HepG2 (cell line): Measurements from ENCODE around the gene SAE1. TPM values are rescaled to one million over a fixed set of nuclear protein-coding genes. Genes with fewer than 3 reads are reported as not detected.

Source experiments
- ATAC-seq: fragments of 200-7000 bp; cut with Tn5 transposase; 3 replicates; pipeline ENCODE4 v1.9.1; 2020; ENCODE audit warnings: mild to moderate bottlenecking, moderate library complexity
- BruUV-seq: library from RNA; stranded (reverse); fragments of 400-500 nt; replicated peaks from 2 replicates; lab custom pipeline; 2021; lab: Mats Ljungman, UMichigan
- CTCF ChIA-PET: fragments of 300-600 bp; formaldehyde crosslinking; extraction: SDS; loops from one replicate; lab custom pipeline; 2021; ENCODE audit warnings: low total read pairs, inconsistent platforms, low intra/inter-chr PET ratio; lab: Yijun Ruan, JAX
- POLR2A ChIA-PET: fragments of 350-600 bp; sonication (Branson Sonifier 250); formaldehyde crosslinking; loops from one replicate; lab custom pipeline; 2020; ENCODE audit warnings: antibody characterized with exemption, inconsistent platforms; lab: Yijun Ruan, JAX
- DNase-seq: peaks from one replicate; pipeline ENCODE4 v3.0.0-alpha.2; 2015; ENCODE audit warnings: low spot score
- FAIRE-seq: peaks from 3 replicates; lab custom pipeline; 2011; peaks lifted over from hg19 to GRCh38; lab: Jason Lieb, UNC
- H2AFZ ChIP-seq: one replicate; pipeline ENCODE4 v1.6.1; 2011; ENCODE audit warnings: low read length, inconsistent platforms
- H3K27ac ChIP-seq: fragments of 300-600 bp; 3 replicates; pipeline ENCODE4 v1.8.0; 2011; ENCODE audit warnings: mixed run types, mild to moderate bottlenecking, mixed read lengths, low read length, inconsistent platforms; ENCODE audit not compliant: insufficient read depth; ENCODE audit errors: extremely low read length
- H3K27me3 ChIP-seq, 2 experiments: fragments of 200-600 bp in 1 of 2; 2 replicates in 1 of 2; 3 replicates in 1 of 2; pipeline versions ENCODE4 v1.6.0 to v1.8.0; 2011; ENCODE audit warnings: low read length in 2 of 2, mild to moderate bottlenecking in 2 of 2, moderate library complexity in 2 of 2, inconsistent platforms in 1 of 2; ENCODE audit not compliant: insufficient read depth in 2 of 2, control insufficient read depth in 1 of 2
- H3K36me3 ChIP-seq, 2 experiments: fragments of 200-600 bp in 1 of 2; replicated peaks in 1 of 2; 2 replicates in 1 of 2; 3 replicates in 1 of 2; pipeline versions ENCODE4 v1.5.1 to v1.8.0; 2011; ENCODE audit warnings: low read length in 2 of 2, inconsistent platforms in 1 of 2; ENCODE audit not compliant: insufficient read depth in 2 of 2, control insufficient read depth in 1 of 2
- H3K4me1 ChIP-seq: 2 replicates; pipeline ENCODE4 v1.5.1; 2012; ENCODE audit warnings: low read length, inconsistent platforms; ENCODE audit not compliant: insufficient read depth
- H3K4me2 ChIP-seq: 2 replicates; pipeline ENCODE4 v1.6.0; 2011; ENCODE audit warnings: low read depth, low read length, inconsistent platforms
- H3K4me3 ChIP-seq, 3 experiments: fragments of 200-600 bp in 1 of 3; sonication (generic), shearing (Covaris generic) in 1 of 3; replicated peaks in 1 of 3; 2 replicates each; pipeline ENCODE4 v1.5.1; 2011 to 2016; ENCODE audit warnings: low read length in 3 of 3, inconsistent platforms in 2 of 3, low read depth in 2 of 3, mild to moderate bottlenecking in 2 of 3, control low read depth in 1 of 3, mixed read lengths in 1 of 3; ENCODE audit not compliant: insufficient read depth in 1 of 3
- H3K79me2 ChIP-seq: one replicate; pipeline ENCODE4 v1.6.1; 2011; ENCODE audit warnings: low read length, inconsistent platforms; ENCODE audit not compliant: insufficient read depth
- H3K9ac ChIP-seq: 2 replicates; pipeline ENCODE4 v1.6.0; 2011; ENCODE audit warnings: mild to moderate bottlenecking, low read depth, low read length, inconsistent platforms; ENCODE audit not compliant: insufficient read depth
- H3K9me3 ChIP-seq: 2 replicates; pipeline ENCODE4 v1.5.1; 2012; ENCODE audit warnings: mild to moderate bottlenecking, low read length
- H4K20me1 ChIP-seq: 2 replicates; pipeline ENCODE4 v1.6.0; 2011; ENCODE audit warnings: inconsistent platforms, mild to moderate bottlenecking, low read length, moderate library complexity; ENCODE audit not compliant: insufficient read depth
- ADNP ChIP-seq: sonication (generic); formaldehyde crosslinking; IDR thresholded peaks from 2 replicates; pipeline ENCODE4 v1.4.0; 2020; ENCODE audit warnings: missing genetic modification reagents
- GATAD2A ChIP-seq: IDR thresholded peaks from 2 replicates; pipeline ENCODE4 v1.6.1; 2016
- HMGXB4 ChIP-seq, 2 experiments: sonication (generic) in 1 of 2; formaldehyde crosslinking in 1 of 2; IDR thresholded peaks; 2 replicates each; pipeline versions ENCODE4 v1.4.0 to v1.6.1; 2018 to 2020; ENCODE audit warnings: missing genetic modification reagents in 2 of 2, borderline replicate concordance in 1 of 2, low read depth in 1 of 2, mild to moderate bottlenecking in 1 of 2, missing biosample characterization in 1 of 2
- JUN ChIP-seq: sonication (generic); formaldehyde crosslinking; IDR thresholded peaks from 2 replicates; pipeline ENCODE4 v1.4.0; 2020; ENCODE audit warnings: mild to moderate bottlenecking, missing genetic modification reagents
- NBN ChIP-seq: fragments of 450-650 bp; conservative IDR thresholded peaks from 2 replicates; pipeline ENCODE4 v1.6.1; 2017
- PHF8 ChIP-seq: sonication (generic); formaldehyde crosslinking; IDR thresholded peaks from 2 replicates; pipeline ENCODE4 v1.5.0; 2020; ENCODE audit warnings: missing genetic modification reagents
- U2AF2 ChIP-seq: fragments of 200-400 bp; formaldehyde crosslinking; IDR thresholded peaks from 2 replicates; pipeline ENCODE4 v1.6.1; 2017; ENCODE audit warnings: low read depth, mild to moderate bottlenecking, low read length
- ZNF780A ChIP-seq: sonication (generic); formaldehyde crosslinking; IDR thresholded peaks from 2 replicates; pipeline ENCODE4 v1.8.0; 2022; ENCODE audit warnings: mild to moderate bottlenecking, missing genetic modification reagents, moderate library complexity
- ZSCAN25 ChIP-seq: sonication (generic); formaldehyde crosslinking; IDR thresholded peaks from 2 replicates; pipeline ENCODE4 v1.8.0; 2022; ENCODE audit warnings: mild to moderate bottlenecking, missing genetic modification reagents
- WGBS: methylation state at CpG from one replicate; pipeline ENCODE4 v1.1.6; 2017; ENCODE audit warnings: low lambda C conversion rate; 5-methylcytosine and 5-hydroxymethylcytosine counted together
- in situ Hi-C: cut with HindIII; loops from 2 replicates; pipeline ENCODE4 v1.10.0; 2017; ENCODE audit warnings: low pct_unique_long_range_greater_than_20kb; ENCODE audit not compliant: extremely low pct_ligation_motif_present
- intact Hi-C: fragments of 100-400 bp; cut with micrococcal nuclease; formaldehyde crosslinking; loops from one replicate; pipeline ENCODE4 v1.10.0; 2022; ENCODE audit not compliant: unreplicated experiment
- polyA plus RNA-seq, 8 experiments: library from polyadenylated mRNA; depleted of rRNA in 3 of 8; stranded (reverse) in 7 of 8; unstranded in 1 of 8; fragments of >200 nt; fragmentation: Illumina TruSeq in 4 of 8; extraction: Trizol in 4 of 8; gene quantifications; 2 replicates each; pipeline versions ENCODE4 v1.2.1 to v1.2.3, GENCODE V29; 2011 to 2016; ENCODE audit warnings: low read depth in 4 of 8, missing spikeins in 1 of 8, mixed read lengths in 1 of 8; ENCODE audit not compliant: insufficient read depth in 1 of 8
- total RNA-seq, 5 experiments: library from RNA; depleted of rRNA; stranded (reverse); fragments of >200 nt; fragmentation: Illumina TruSeq; extraction: Trizol; gene quantifications; 2 replicates each; pipeline ENCODE4 v1.2.3, GENCODE V29; 2016; ENCODE audit warnings: low read depth in 1 of 5
- TF ChIP-seq, protein P1 (sequence below): sonication (generic); formaldehyde crosslinking; IDR thresholded peaks from 2 replicates; pipeline ENCODE4 v1.4.0; 2020; ENCODE audit warnings: missing genetic modification reagents
- TF ChIP-seq, protein P2 (sequence below): IDR thresholded peaks from 2 replicates; pipeline ENCODE4 v1.6.1; 2016; ENCODE audit warnings: missing compliant biosample characterization, missing genetic modification reagents, borderline replicate concordance
- TF ChIP-seq, protein P3 (sequence below), 2 experiments: sonication (generic) in 1 of 2; formaldehyde crosslinking in 1 of 2; IDR thresholded peaks; 2 replicates each; pipeline versions ENCODE4 v1.4.0 to v1.6.1; 2016 to 2020; ENCODE audit warnings: borderline replicate concordance in 1 of 2, low read depth in 1 of 2, mild to moderate bottlenecking in 1 of 2, missing genetic modification reagents in 1 of 2

SAE1 gene
- total and polyA plus RNA-seq, 2 of the 13 experiments (the other 11 are each of a cell fraction or from before 2014, with no cell fraction given): 87.6 to 197 TPM

- CTCF ChIA-PET: no interaction called here
- TF ChIP-seq, protein P1, sequence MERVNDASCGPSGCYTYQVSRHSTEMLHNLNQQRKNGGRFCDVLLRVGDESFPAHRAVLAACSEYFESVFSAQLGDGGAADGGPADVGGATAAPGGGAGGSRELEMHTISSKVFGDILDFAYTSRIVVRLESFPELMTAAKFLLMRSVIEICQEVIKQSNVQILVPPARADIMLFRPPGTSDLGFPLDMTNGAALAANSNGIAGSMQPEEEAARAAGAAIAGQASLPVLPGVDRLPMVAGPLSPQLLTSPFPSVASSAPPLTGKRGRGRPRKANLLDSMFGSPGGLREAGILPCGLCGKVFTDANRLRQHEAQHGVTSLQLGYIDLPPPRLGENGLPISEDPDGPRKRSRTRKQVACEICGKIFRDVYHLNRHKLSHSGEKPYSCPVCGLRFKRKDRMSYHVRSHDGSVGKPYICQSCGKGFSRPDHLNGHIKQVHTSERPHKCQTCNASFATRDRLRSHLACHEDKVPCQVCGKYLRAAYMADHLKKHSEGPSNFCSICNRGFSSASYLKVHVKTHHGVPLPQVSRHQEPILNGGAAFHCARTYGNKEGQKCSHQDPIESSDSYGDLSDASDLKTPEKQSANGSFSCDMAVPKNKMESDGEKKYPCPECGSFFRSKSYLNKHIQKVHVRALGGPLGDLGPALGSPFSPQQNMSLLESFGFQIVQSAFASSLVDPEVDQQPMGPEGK (CRISPR knock-in tag): peak; percentile 91
- TF ChIP-seq NBN: no peak
- TF ChIP-seq, protein P2, sequence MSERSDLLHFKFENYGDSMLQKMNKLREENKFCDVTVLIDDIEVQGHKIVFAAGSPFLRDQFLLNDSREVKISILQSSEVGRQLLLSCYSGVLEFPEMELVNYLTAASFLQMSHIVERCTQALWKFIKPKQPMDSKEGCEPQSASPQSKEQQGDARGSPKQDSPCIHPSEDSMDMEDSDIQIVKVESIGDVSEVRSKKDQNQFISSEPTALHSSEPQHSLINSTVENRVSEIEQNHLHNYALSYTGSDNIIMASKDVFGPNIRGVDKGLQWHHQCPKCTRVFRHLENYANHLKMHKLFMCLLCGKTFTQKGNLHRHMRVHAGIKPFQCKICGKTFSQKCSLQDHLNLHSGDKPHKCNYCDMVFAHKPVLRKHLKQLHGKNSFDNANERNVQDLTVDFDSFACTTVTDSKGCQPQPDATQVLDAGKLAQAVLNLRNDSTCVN (CRISPR knock-in tag): peak; percentile 28; the same call in 1 of the 2 replicates
- 0 out of 2 replicates have a peak, but pooled peaks have one; percentile 18 for TF ChIP-seq PHF8
- peak; percentile 51; the same call in 1 of the 2 replicates for TF ChIP-seq ADNP
- 0 out of 4 replicates have a peak, but pooled peaks of 1 of the 2 experiments have one; percentile 32 for TF ChIP-seq HMGXB4 (CRISPR knock-in tag; IDR thresholded peaks at IDR 0.05; ENCODE audit: borderline replicate concordance in 1 of 2, low read depth in 1 of 2)
- peak; percentile 36; the same call in 1 of the 2 replicates for TF ChIP-seq GATAD2A (CRISPR knock-in tag)
- TF ChIP-seq ZSCAN25 (CRISPR knock-in tag): peak; percentile 45; the same call in 1 of the 2 replicates
- TF ChIP-seq, protein P3, sequence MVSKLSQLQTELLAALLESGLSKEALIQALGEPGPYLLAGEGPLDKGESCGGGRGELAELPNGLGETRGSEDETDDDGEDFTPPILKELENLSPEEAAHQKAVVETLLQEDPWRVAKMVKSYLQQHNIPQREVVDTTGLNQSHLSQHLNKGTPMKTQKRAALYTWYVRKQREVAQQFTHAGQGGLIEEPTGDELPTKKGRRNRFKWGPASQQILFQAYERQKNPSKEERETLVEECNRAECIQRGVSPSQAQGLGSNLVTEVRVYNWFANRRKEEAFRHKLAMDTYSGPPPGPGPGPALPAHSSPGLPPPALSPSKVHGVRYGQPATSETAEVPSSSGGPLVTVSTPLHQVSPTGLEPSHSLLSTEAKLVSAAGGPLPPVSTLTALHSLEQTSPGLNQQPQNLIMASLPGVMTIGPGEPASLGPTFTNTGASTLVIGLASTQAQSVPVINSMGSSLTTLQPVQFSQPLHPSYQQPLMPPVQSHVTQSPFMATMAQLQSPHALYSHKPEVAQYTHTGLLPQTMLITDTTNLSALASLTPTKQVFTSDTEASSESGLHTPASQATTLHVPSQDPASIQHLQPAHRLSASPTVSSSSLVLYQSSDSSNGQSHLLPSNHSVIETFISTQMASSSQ (IDR thresholded peaks at IDR 0.05; ENCODE audit: low read depth): no peak
- TF ChIP-seq, protein P3 (CRISPR knock-in tag; IDR thresholded peaks at IDR 0.05; ENCODE audit: borderline replicate concordance): 0 out of 2 replicates have a peak, but pooled peaks have one; percentile 35
- TF ChIP-seq ZNF780A (CRISPR knock-in tag): peak; percentile 54; the same call in 1 of the 2 replicates
- no peak for TF ChIP-seq U2AF2
- peak; percentile 91 for TF ChIP-seq JUN (CRISPR knock-in tag)
Measured at GRCh38 chr19:47240996-47241918, 110.6 kb downstream of the SAE1 start.

More at GRCh38 chr19:47240996-47241918, 110.6 kb downstream of the SAE1 start:
- POLR2A ChIA-PET: interaction anchor here (0.6 to 1.9 kb wide), 4 partner anchors 9 to 30 kb away, joined by 3 to 21 read pairs (median 5); partner anchors contain the start of gene CCDC9
- 53% methylated on average over 3 of the region's 27 CpGs for WGBS
- DNase-seq (peak; percentile 68), FAIRE-seq (peak; percentile 64), ATAC-seq (peak; percentile 46)
- Histone ChIP-seq H3K4me3 (peak overlapping the region in 2 of 3 experiments; percentile 43 to 60; a peak in 4 of 6 replicates), H3K9ac (peak overlapping the region; percentile 53), H3K9me3 (no peaks in the 10 kb centered on the region), H2AFZ (no peak overlapping the region), H3K4me1 (peaks cover 43% of the 10 kb centered on the region), H3K79me2 (no peaks in the 10 kb centered on the region), H3K36me3 (no peaks in the 10 kb centered on the region), H3K4me2 (peak overlapping the region; percentile 95), H4K20me1 (no peaks in the 10 kb centered on the region), H3K27ac (no peak overlapping the region), H3K27me3 (no peaks in the 10 kb centered on the region)
- intact Hi-C loops: loop anchor here (5.0 kb wide), 1 partner anchor 94 kb away; no protein-coding TSS in a partner anchor
- in situ Hi-C loops: no loop called here
- no TSS peak for BruUV-seq
